H1 (cell line): ENCODE measurements around the gene ZNF490. TPM values are rescaled to one million over a fixed set of nuclear protein-coding genes. Genes with fewer than 3 reads are reported as not detected.

Experiments
- ASH2L ChIP-seq: fragments of 200-600, 300-600 bp; sonication (generic); IDR thresholded peaks from one replicate; pipeline ENCODE4 v1.7.1; 2017; ENCODE audit warnings: low read length
- CTCF ChIP-seq, 3 experiments: IDR thresholded peaks; 1 replicate in 2 of 3; 2 replicates in 1 of 3; pipeline versions ENCODE4 v1.5.1 to v1.6.1; 2011; ENCODE audit warnings: low read length in 3 of 3, mild to moderate bottlenecking in 3 of 3, inconsistent platforms in 2 of 3, low read depth in 1 of 3, moderate library complexity in 1 of 3; ENCODE audit not compliant: insufficient read depth in 1 of 3; ENCODE audit errors: control extremely low read depth in 1 of 3
- polyA plus RNA-seq, 7 experiments: library from polyadenylated mRNA; depleted of rRNA in 3 of 7; stranded (reverse) in 5 of 7; unstranded in 2 of 7; fragments of >200 nt in 5 of 7; fragments of 200-250 nt in 2 of 7; gene quantifications; 1 replicate in 5 of 7; 2 replicates in 1 of 7; 4 replicates in 1 of 7; pipeline versions ENCODE4 v1.2.1 to v1.2.3, GENCODE V29; 2011 to 2013; ENCODE audit warnings: missing spikeins in 2 of 7, mixed read lengths in 2 of 7
- total RNA-seq: library from RNA; stranded (reverse); fragmentation: NEBNext Ultra II Directional; extraction: Animal tissue kit (Norgen Biotek cat#: 25700); gene quantifications from 2 replicates; pipeline ENCODE4 v1.2.1, GENCODE V29; 2021

Gene ZNF490
- total and polyA plus RNA-seq, 2 of the 8 experiments (the other 6 are each of a cell fraction or from before 2014, with no cell fraction given) = 1.7 to 9.0 TPM

GRCh38 chr19:12647490-12648071 is 37.0 kb upstream of the ZNF490 start (continued):
- TF ChIP-seq CTCF (IDR thresholded peaks at IDR 0.05; ENCODE audit: control extremely low read depth in 1 of 3, insufficient read depth in 1 of 3, low read depth in 1 of 3, low read length in 3 of 3) (peak in 1 of 3 experiments; percentile 20; a peak in 1 of 4 replicates), ASH2L (no peak)
